Stimulated activated naive B cell treated with anti-CD40 and anti-IgM and Interleukin-4, amounts not matched to agents 10 μg/mL and 1 μg/mL and 100 μg/mL, for 72 hours (primary cell): ENCODE results near the gene SPECC1.
"Not testable (repeated sequence)": the region's sequence is repeated elsewhere in the genome, so short reads cannot be mapped to it uniquely, and the experiment has no call there.

Experiments
- ATAC-seq, 2 donors: fragments of 150-1000 bp; cut with Tn5 transposase; replicated peaks; 2 replicates each; pipeline ENCODE4 v1.10.0; 2021; ENCODE audit warnings: moderate library complexity in 1 of 2
- DNase-seq: peaks from one replicate; pipeline ENCODE4 v3.0.0; 2021
- H3K27ac Mint-ChIP-seq: one replicate; pipeline ENCODE4 v1.8.0; 2022; ENCODE audit warnings: mild to moderate bottlenecking, mixed read lengths
- H3K27me3 Mint-ChIP-seq, 2 donors: one replicate each; pipeline ENCODE4 v1.8.0; 2022; ENCODE audit warnings: mixed read lengths in 2 of 2
- H3K36me3 Mint-ChIP-seq, 2 donors: one replicate each; pipeline ENCODE4 v1.8.0; 2022; ENCODE audit warnings: mixed read lengths in 2 of 2, mild to moderate bottlenecking in 1 of 2
- H3K4me1 Mint-ChIP-seq, 2 donors: one replicate each; pipeline ENCODE4 v1.8.0; 2022; ENCODE audit warnings: mixed read lengths in 2 of 2, mild to moderate bottlenecking in 1 of 2
- H3K4me3 Mint-ChIP-seq, 2 donors: one replicate each; pipeline ENCODE4 v1.8.0; 2022; ENCODE audit warnings: mild to moderate bottlenecking in 2 of 2, mixed read lengths in 2 of 2, moderate library complexity in 1 of 2
- H3K9me3 Mint-ChIP-seq, 2 donors: one replicate each; pipeline ENCODE4 v1.8.0; 2022; ENCODE audit warnings: mixed read lengths in 2 of 2, mild to moderate bottlenecking in 1 of 2

SPECC1 gene

GRCh38 chr17:19992803-19993713 is 16.1 kb upstream of the SPECC1 start:
- no peak overlapping the region for H3K27ac Mint-ChIP-seq
- DNase-seq (peak; percentile 52), ATAC-seq (peak; percentile 98 to 99)
- no peaks in the 10 kb centered on the region for H3K9me3 Mint-ChIP-seq
- peaks cover 2 to 9% of the 10 kb centered on the region in 2 donors for H3K4me1 Mint-ChIP-seq
- no peaks in the 10 kb centered on the region for H3K36me3 Mint-ChIP-seq
- peak overlapping the region in 1 of 2 donors; percentile 68 for H3K4me3 Mint-ChIP-seq
- peaks cover 24 to 43% of the 10 kb centered on the region in 2 donors for H3K27me3 Mint-ChIP-seq

DNA sequence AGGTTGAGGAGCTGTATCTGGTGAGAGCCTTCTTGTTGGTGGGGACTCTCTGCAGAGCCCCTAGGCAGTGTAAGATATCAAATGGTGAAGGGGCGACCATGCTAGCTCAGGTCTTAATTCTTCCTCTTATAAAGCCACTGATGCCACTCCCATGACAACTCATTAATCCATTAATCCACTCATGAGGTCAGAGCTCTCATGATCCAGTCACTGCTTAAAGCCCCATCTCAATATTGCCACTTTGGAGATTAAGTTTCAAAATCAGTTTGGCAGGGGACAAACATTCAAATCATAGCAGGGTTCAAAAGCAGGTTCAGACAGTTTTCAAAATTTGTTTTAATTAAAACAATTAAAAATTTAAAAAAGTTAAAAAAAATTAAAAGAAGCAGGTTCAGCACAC is 13.1 kb upstream of the SPECC1 start:
- H3K27ac Mint-ChIP-seq = no peak overlapping the region
- no peak overlapping the region for H3K4me3 Mint-ChIP-seq
- H3K4me1 Mint-ChIP-seq = peaks cover 2 to 9% of the 10 kb centered on the region in 2 donors
- ATAC-seq = no peak
- no peak for DNase-seq
- peaks cover 35 to 49% of the 10 kb centered on the region in 2 donors for H3K27me3 Mint-ChIP-seq
- H3K36me3 Mint-ChIP-seq = no peaks in the 10 kb centered on the region
- no peaks in the 10 kb centered on the region for H3K9me3 Mint-ChIP-seq

- ATAC-seq (no peak), DNase-seq (no peak)
- H3K9me3 Mint-ChIP-seq = no peaks in the 10 kb centered on the region
- peaks cover 31 to 45% of the 10 kb centered on the region in 2 donors for H3K27me3 Mint-ChIP-seq
- peaks cover 2 to 9% of the 10 kb centered on the region in 2 donors for H3K4me1 Mint-ChIP-seq
- no peak overlapping the region for H3K27ac Mint-ChIP-seq
- H3K4me3 Mint-ChIP-seq = no peak overlapping the region
- no peaks in the 10 kb centered on the region for H3K36me3 Mint-ChIP-seq
These were observed 12.7 kb upstream of the SPECC1 start for GRCh38 chr17:19996502-19996901.

GRCh38 chr17:20008242-20009051 is 712 bp upstream of the SPECC1 start:
- Mint-ChIP-seq H3K27ac (peak overlapping the region; percentile 87), H3K36me3 (no peaks in the 10 kb centered on the region)

DNA sequence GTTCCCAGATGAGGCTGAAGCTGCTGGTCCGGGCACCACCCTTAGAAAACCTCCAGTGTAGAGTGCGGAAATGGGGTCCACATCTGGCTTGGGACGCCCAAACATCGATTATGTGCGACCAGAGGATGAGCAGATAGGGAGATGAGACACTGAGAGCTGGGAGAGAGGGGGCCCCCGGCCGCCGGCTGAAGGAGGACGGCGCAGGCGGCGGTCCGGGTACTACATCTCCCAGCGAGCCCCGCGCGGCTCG is 182 bp upstream of the SPECC1 start:
- no peaks in the 10 kb centered on the region for H3K9me3 Mint-ChIP-seq
- H3K27me3 Mint-ChIP-seq = peaks cover 35 to 69% of the 10 kb centered on the region in 2 donors
- peak overlapping the region; percentile 87 for H3K27ac Mint-ChIP-seq
- peaks cover 4 to 17% of the 10 kb centered on the region in 2 donors for H3K4me1 Mint-ChIP-seq
- ATAC-seq (no peak), DNase-seq (no peak)
- peak overlapping the region; percentile 84 to 93 for H3K4me3 Mint-ChIP-seq
- H3K36me3 Mint-ChIP-seq = no peaks in the 10 kb centered on the region

More at GRCh38 chr17:20008242-20009051, 712 bp upstream of the SPECC1 start:
- no peak for DNase-seq
- Mint-ChIP-seq H3K4me1 (peaks cover 4 to 17% of the 10 kb centered on the region in 2 donors), H3K9me3 (no peaks in the 10 kb centered on the region), H3K27me3 (peaks cover 35 to 67% of the 10 kb centered on the region in 2 donors), H3K4me3 (peak overlapping the region; percentile 84 to 93)
- ATAC-seq = peak; percentile 35 to 36

GRCh38 chr17:20010099-20010863 is 1.1 kb downstream of the SPECC1 start:
- H3K27ac Mint-ChIP-seq = no peak overlapping the region

GRCh38 chr17:20010936-20011335 is 1.8 kb downstream of the SPECC1 start:
- Mint-ChIP-seq H3K4me3 (no peak overlapping the region), H3K27me3 (peaks cover 34 to 65% of the 10 kb centered on the region in 2 donors), H3K9me3 (no peaks in the 10 kb centered on the region), H3K36me3 (no peaks in the 10 kb centered on the region), H3K4me1 (peaks cover 4 to 17% of the 10 kb centered on the region in 2 donors), H3K27ac (no peak overlapping the region)
- no peak for DNase-seq
- ATAC-seq = no peak

More at GRCh38 chr17:20010099-20010863, 1.1 kb downstream of the SPECC1 start:
- H3K4me3 Mint-ChIP-seq = peak overlapping the region; percentile 66 to 84
- peaks cover 37 to 70% of the 10 kb centered on the region in 2 donors for H3K27me3 Mint-ChIP-seq
- no peaks in the 10 kb centered on the region for H3K9me3 Mint-ChIP-seq
- DNase-seq = no peak
- no peaks in the 10 kb centered on the region for H3K36me3 Mint-ChIP-seq
- H3K4me1 Mint-ChIP-seq = peaks cover 4 to 17% of the 10 kb centered on the region in 2 donors
- no peak for ATAC-seq

DNA sequence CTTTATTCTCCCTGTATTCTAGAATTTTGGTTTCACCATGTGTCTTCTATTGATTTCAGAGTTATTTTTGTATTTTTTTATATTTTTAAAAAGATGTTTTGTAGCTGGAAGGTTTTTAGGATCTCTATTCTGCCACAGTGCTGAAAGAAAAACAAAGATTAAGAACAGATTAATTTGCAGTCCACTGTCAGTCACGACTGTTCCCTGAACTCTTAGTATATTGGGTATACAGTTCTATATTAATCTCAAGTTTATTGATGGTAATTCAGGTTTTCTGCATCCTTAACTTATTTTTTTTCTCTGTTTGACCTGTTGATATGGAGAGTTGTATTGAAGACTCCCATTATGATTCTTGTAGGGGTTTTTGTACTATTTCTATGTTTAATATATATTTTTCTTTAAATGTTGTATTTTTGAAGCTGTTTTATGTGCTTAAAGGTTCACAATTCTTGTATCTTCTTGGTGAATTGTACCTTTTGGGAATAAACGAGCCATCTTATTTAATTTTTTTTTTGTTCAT is 2.9 kb downstream of the SPECC1 start:
- no peaks in the 10 kb centered on the region for H3K9me3 Mint-ChIP-seq
- no peak for DNase-seq
- peaks cover 4 to 17% of the 10 kb centered on the region in 2 donors for H3K4me1 Mint-ChIP-seq
- H3K27me3 Mint-ChIP-seq = peaks cover 31 to 55% of the 10 kb centered on the region in 2 donors
- no peak for ATAC-seq
- H3K4me3 Mint-ChIP-seq = no peak overlapping the region
- no peak overlapping the region for H3K27ac Mint-ChIP-seq
- no peaks in the 10 kb centered on the region for H3K36me3 Mint-ChIP-seq

GRCh38 chr17:20016475-20016992 is 7.4 kb downstream of the SPECC1 start:
- H3K4me1 Mint-ChIP-seq, DNase-seq, ATAC-seq, H3K4me3 Mint-ChIP-seq, H3K9me3 Mint-ChIP-seq, H3K27ac Mint-ChIP-seq, H3K36me3 Mint-ChIP-seq: not testable (repeated sequence)
- peaks cover 22 to 37% of the 10 kb centered on the region in 2 donors for H3K27me3 Mint-ChIP-seq

GRCh38 chr17:20022701-20023100 is 13.5 kb downstream of the SPECC1 start:
- Mint-ChIP-seq H3K27ac (no peak overlapping the region), H3K9me3 (no peaks in the 10 kb centered on the region), H3K4me3 (no peak overlapping the region), H3K27me3 (peaks cover under 1 to 11% of the 10 kb centered on the region in 2 donors), H3K36me3 (no peaks in the 10 kb centered on the region), H3K4me1 (peaks cover 0 to 10% of the 10 kb centered on the region in 2 donors)
- no peak for DNase-seq
- no peak for ATAC-seq

- H3K36me3 Mint-ChIP-seq = no peaks in the 10 kb centered on the region
- no peak overlapping the region for H3K27ac Mint-ChIP-seq
- DNase-seq = no peak
- no peak for ATAC-seq
- H3K9me3 Mint-ChIP-seq = no peaks in the 10 kb centered on the region
- peaks cover 0 to 11% of the 10 kb centered on the region in 2 donors for H3K4me1 Mint-ChIP-seq
- no peak overlapping the region for H3K4me3 Mint-ChIP-seq
- peaks cover 0 to 14% of the 10 kb centered on the region in 2 donors for H3K27me3 Mint-ChIP-seq
These were observed 17.8 kb downstream of the SPECC1 start for GRCh38 chr17:20026960-20027359.

DNA sequence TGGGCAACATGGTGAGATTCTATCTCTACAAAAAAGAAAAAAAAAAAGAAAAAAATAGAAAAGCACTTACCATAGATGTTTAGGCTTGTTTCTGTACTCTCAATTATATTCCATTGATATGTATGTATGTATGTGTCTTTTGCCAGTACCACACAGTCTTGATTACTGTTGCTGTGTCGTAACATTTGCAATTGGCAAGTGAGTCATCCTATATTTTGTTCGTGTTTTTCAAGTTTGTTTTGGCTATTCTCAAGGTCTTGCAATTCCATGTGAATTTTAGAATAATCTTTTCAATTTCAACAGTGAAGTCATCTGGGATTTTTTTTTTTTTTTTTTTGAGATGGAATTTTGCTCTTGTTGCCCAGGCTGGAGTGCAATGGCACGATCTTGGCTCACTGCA is 19.3 kb downstream of the SPECC1 start:
- Mint-ChIP-seq H3K36me3 (peaks cover 0 to 3% of the 10 kb centered on the region in 2 donors), H3K4me3 (no peak overlapping the region), H3K9me3 (peaks cover 0 to 4% of the 10 kb centered on the region in 2 donors), H3K27me3 (peaks cover 0 to 10% of the 10 kb centered on the region in 2 donors), H3K27ac (no peak overlapping the region), H3K4me1 (peaks cover 4 to 20% of the 10 kb centered on the region in 2 donors)
- ATAC-seq (no peak), DNase-seq (no peak)

- Mint-ChIP-seq H3K4me1 (peaks cover 5 to 10% of the 10 kb centered on the region in 2 donors), H3K9me3 (peaks cover 0 to 4% of the 10 kb centered on the region in 2 donors), H3K4me3 (no peak overlapping the region), H3K27ac (no peak overlapping the region), H3K36me3 (peaks cover 0 to 3% of the 10 kb centered on the region in 2 donors), H3K27me3 (peaks cover 0 to 6% of the 10 kb centered on the region in 2 donors)
- ATAC-seq = peak; percentile 68 to 77
- DNase-seq = no peak
These were observed 23.5 kb downstream of the SPECC1 start for GRCh38 chr17:20032636-20033035.
